PC-9 (cell line): ENCODE results near the gene CCL5. TPM values are rescaled to one million over a fixed set of nuclear protein-coding genes. Genes with fewer than 3 reads are reported as not detected.

Source experiments
- BruUV-seq: library from RNA; stranded (reverse); fragments of 400-500 nt; replicated peaks from 2 replicates; lab custom pipeline; 2021; lab: Mats Ljungman, UMichigan
- CTCF ChIA-PET: fragments of 300-600 bp; sonication (Branson Sonifier 250); formaldehyde crosslinking; loops from one replicate; lab custom pipeline; 2022; ENCODE audit warnings: antibody characterized with exemption; lab: Charles Lee
- POLR2A ChIA-PET: fragments of 300-600 bp; sonication (Branson Sonifier 250); formaldehyde crosslinking; loops from one replicate; lab custom pipeline; 2022; ENCODE audit warnings: antibody characterized with exemption; ENCODE audit not compliant: unreplicated experiment; lab: Charles Lee
- DNase-seq, 2 experiments: peaks; one replicate each; pipeline versions ENCODE4 v3.0.0 to v3.0.0-alpha.2; 2015 to 2022; ENCODE audit warnings: mixed read lengths in 1 of 2
- H2AFZ ChIP-seq: fragments of 200-600 bp; sonication (generic); 2 replicates; pipeline ENCODE4 v1.8.1; 2017; ENCODE audit warnings: antibody characterized with exemption
- H3F3A ChIP-seq: fragments of 200-600 bp; sonication (generic); 2 replicates; pipeline ENCODE4 v1.8.1; 2017; ENCODE audit warnings: antibody characterized with exemption, mild to moderate bottlenecking, low read depth; ENCODE audit not compliant: insufficient read depth
- H3K27ac ChIP-seq: fragments of 200-600 bp; sonication (generic); 2 replicates; pipeline ENCODE4 v1.6.1; 2016; ENCODE audit warnings: mixed run types
- H3K27me3 ChIP-seq: fragments of 200-600 bp; sonication (generic); 2 replicates; pipeline ENCODE4 v1.6.1; 2016; ENCODE audit warnings: low read depth, mixed run types; ENCODE audit not compliant: insufficient read depth
- H3K36me3 ChIP-seq: fragments of 200-600 bp; sonication (generic); 2 replicates; pipeline ENCODE4 v1.6.1; 2016; ENCODE audit warnings: low read depth, mixed run types
- H3K4me1 ChIP-seq: fragments of 200-600 bp; sonication (generic); replicated peaks from 2 replicates; pipeline ENCODE4 v1.6.1; 2016; ENCODE audit warnings: mixed run types; ENCODE audit not compliant: insufficient read depth
- H3K4me2 ChIP-seq: fragments of 200-600 bp; sonication (generic); 2 replicates; pipeline ENCODE4 v1.6.1; 2017; ENCODE audit warnings: mixed run types
- H3K4me3 ChIP-seq: fragments of 200-600 bp; sonication (generic); 2 replicates; pipeline ENCODE4 v1.6.1; 2016; ENCODE audit warnings: mixed run types
- H3K79me2 ChIP-seq: fragments of 200-600 bp; sonication (generic); 2 replicates; pipeline ENCODE4 v1.6.1; 2017; ENCODE audit warnings: low read depth, mixed run types
- H3K9me2 ChIP-seq: fragments of 200-600 bp; sonication (generic); 2 replicates; pipeline ENCODE4 v1.8.1; 2017; ENCODE audit warnings: mild to moderate bottlenecking; ENCODE audit not compliant: insufficient read depth
- H3K9me3 ChIP-seq: fragments of 200-600 bp; sonication (generic); 2 replicates; pipeline ENCODE4 v1.8.1; 2016; ENCODE audit warnings: low read depth; ENCODE audit not compliant: insufficient read depth
- H4K20me1 ChIP-seq: fragments of 200-600 bp; sonication (generic); 2 replicates; pipeline ENCODE4 v1.8.1; 2017; ENCODE audit not compliant: insufficient read depth
- CTCF ChIP-seq: fragments of 200-600 bp; sonication (generic); conservative IDR thresholded peaks from 2 replicates; pipeline ENCODE4 v1.6.1; 2017; ENCODE audit warnings: mixed run types, antibody characterized with exemption, mild to moderate bottlenecking, moderate library complexity
- EZH2 ChIP-seq: fragments of 200-600 bp; sonication (generic); IDR thresholded peaks from 2 replicates; pipeline ENCODE4 v1.8.0; 2017; ENCODE audit warnings: antibody characterized with exemption, low read depth
- intact Hi-C: fragments of 100-400 bp; cut with micrococcal nuclease; formaldehyde crosslinking; loops from one replicate; pipeline ENCODE4 v1.10.0; 2022; ENCODE audit not compliant: unreplicated experiment
- total RNA-seq: library from RNA; stranded (reverse); gene quantifications from 2 replicates; pipeline ENCODE4 v1.2.3, GENCODE V29; 2021

Gene CCL5
- total RNA-seq, 1 experiment from 2014 or later, result not detected

- no peaks in the 10 kb centered on the region for H3K9me2 ChIP-seq
- no peaks in the 10 kb centered on the region for H3K36me3 ChIP-seq
- H3K27me3 ChIP-seq, result no peaks in the 10 kb centered on the region
- TF ChIP-seq CTCF, result no peak
- TF ChIP-seq EZH2, result no peak
- H3K4me1 ChIP-seq, result no peaks in the 10 kb centered on the region
- intact Hi-C loops, result no loop called here
- no peak for DNase-seq
- no peak overlapping the region for H3K4me3 ChIP-seq
- BruUV-seq, result no TSS peak
- H3K9me3 ChIP-seq, result no peaks in the 10 kb centered on the region
- POLR2A ChIA-PET, result no interaction called here
- H3F3A ChIP-seq, result no peaks in the 10 kb centered on the region
- no peaks in the 10 kb centered on the region for H3K79me2 ChIP-seq
- H3K27ac ChIP-seq, result no peak overlapping the region
- H3K4me2 ChIP-seq, result no peak overlapping the region
- CTCF ChIA-PET, result interaction anchor here (0.7 kb wide), 1 partner anchor 180 kb away, joined by 3 read pairs; no protein-coding TSS in a partner anchor
- no peaks in the 10 kb centered on the region for H4K20me1 ChIP-seq
- H2AFZ ChIP-seq, result no peak overlapping the region
Observed at GRCh38 chr17:35892091-35893035, 12.2 kb upstream of the CCL5 start.

DNA sequence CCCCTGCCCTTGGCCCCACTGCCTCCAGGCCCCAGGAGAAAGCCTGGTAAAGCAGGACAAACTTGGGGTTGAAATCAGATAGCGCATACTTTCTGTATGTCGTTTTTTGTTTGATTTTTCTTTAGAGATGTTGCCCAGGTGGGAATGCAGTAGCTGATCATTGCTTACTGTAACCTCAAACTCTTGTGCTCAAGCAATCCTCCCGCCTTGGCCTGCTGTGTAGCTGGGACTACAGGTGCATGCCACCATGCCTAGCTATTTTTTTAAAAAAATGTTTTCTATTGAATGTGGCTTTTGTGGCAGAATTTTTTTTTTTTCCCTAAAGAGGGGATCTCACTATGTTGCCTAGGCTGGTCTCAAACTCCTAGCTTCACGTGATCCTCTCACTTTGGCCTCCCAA, 11.1 kb upstream of the CCL5 start:
- H3K27ac ChIP-seq, result no peak overlapping the region
- H3K9me3 ChIP-seq, result no peaks in the 10 kb centered on the region
- ChIA-PET CTCF (no interaction called here), POLR2A (interaction anchor here (0.6 kb wide), 2 partner anchors 42 to 1178 kb away, joined by 4 to 6 read pairs; no protein-coding TSS in a partner anchor)
- intact Hi-C loops, result no loop called here
- no peaks in the 10 kb centered on the region for H3K9me2 ChIP-seq
- no peak overlapping the region for H2AFZ ChIP-seq
- no peak overlapping the region for H3K4me3 ChIP-seq
- H3K79me2 ChIP-seq, result no peaks in the 10 kb centered on the region
- H3K36me3 ChIP-seq, result no peaks in the 10 kb centered on the region
- no peaks in the 10 kb centered on the region for H3F3A ChIP-seq
- H3K4me2 ChIP-seq, result no peak overlapping the region
- H4K20me1 ChIP-seq, result no peaks in the 10 kb centered on the region
- no peaks in the 10 kb centered on the region for H3K4me1 ChIP-seq
- no peaks in the 10 kb centered on the region for H3K27me3 ChIP-seq
- no peak for DNase-seq
- TF ChIP-seq CTCF (no peak), EZH2 (no peak)
- BruUV-seq, result no TSS peak

DNA sequence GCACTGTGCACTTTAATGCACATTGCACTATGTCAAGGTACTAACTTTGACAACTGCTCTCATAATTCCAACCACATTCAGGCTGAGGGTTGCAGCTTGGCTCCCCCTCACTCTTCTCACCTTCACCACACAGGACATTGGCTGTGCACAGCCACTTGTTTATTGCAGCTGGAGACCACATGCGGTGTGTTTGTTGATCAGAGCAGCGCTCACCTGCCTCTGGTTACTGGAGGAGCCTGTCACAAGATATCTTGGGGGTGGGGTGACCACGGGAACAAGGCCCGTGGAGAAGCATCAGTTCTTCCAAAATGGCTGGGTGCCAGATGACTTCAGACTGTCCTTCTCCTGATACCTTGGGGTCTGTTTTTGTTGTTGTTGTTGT, 10.6 kb upstream of the CCL5 start:
- TF ChIP-seq CTCF (no peak), EZH2 (no peak)
- no TSS peak for BruUV-seq
- Histone ChIP-seq H3K79me2 (no peaks in the 10 kb centered on the region), H2AFZ (no peak overlapping the region), H3K4me3 (no peak overlapping the region), H3K27ac (no peak overlapping the region), H3K27me3 (no peaks in the 10 kb centered on the region), H4K20me1 (no peaks in the 10 kb centered on the region), H3K9me3 (no peaks in the 10 kb centered on the region), H3K4me2 (no peak overlapping the region), H3K36me3 (no peaks in the 10 kb centered on the region), H3K9me2 (no peaks in the 10 kb centered on the region), H3F3A (no peaks in the 10 kb centered on the region), H3K4me1 (no peaks in the 10 kb centered on the region)
- POLR2A ChIA-PET, result interaction anchor here (0.6 kb wide), 2 partner anchors 43 to 1177 kb away, joined by 4 to 6 read pairs; no protein-coding TSS in a partner anchor
- CTCF ChIA-PET, result no interaction called here
- no peak for DNase-seq
- intact Hi-C loops, result no loop called here
